IMR-90 (cell line): ENCODE results near the gene CD55. TPM values are rescaled to one million over a fixed set of nuclear protein-coding genes. Genes with fewer than 3 reads are reported as not detected.

ENCODE experiments used
- ATAC-seq: fragments of 200-7000 bp; cut with Tn5 transposase; 2 replicates; pipeline ENCODE4 v1.9.1; 2020; ENCODE audit warnings: low read depth, mild to moderate bottlenecking, moderate library complexity
- BruUV-seq: library from RNA; stranded (reverse); fragments of 400-500 nt; replicated peaks from 2 replicates; lab custom pipeline; 2021; lab: Mats Ljungman, UMichigan
- CTCF ChIA-PET: fragments of 300-600 bp; formaldehyde crosslinking; extraction: SDS; loops from one replicate; lab custom pipeline; 2021; ENCODE audit warnings: antibody characterized with exemption; lab: Yijun Ruan, JAX
- POLR2A ChIA-PET: fragments of 300-600 bp; sonication (Branson Sonifier 250); formaldehyde crosslinking; loops from one replicate; lab custom pipeline; 2022; ENCODE audit warnings: antibody characterized with exemption; ENCODE audit not compliant: unreplicated experiment; lab: Charles Lee
- DNase-seq: peaks from one replicate; pipeline ENCODE4 v3.0.0; 2013
- H2AFZ ChIP-seq: replicated peaks from 2 replicates; pipeline ENCODE3; 2013; ENCODE audit warnings: low read length, mild to moderate bottlenecking; ENCODE audit not compliant: poor library complexity
- H2AK5ac ChIP-seq: 2 replicates; pipeline ENCODE4 v1.6.1; 2013; ENCODE audit warnings: low read depth, low read length, inconsistent platforms
- H2AK9ac ChIP-seq: replicated peaks from 2 replicates; pipeline ENCODE3; 2013; ENCODE audit warnings: mild to moderate bottlenecking, low read depth, low read length, moderate library complexity; ENCODE audit not compliant: poor library complexity
- H2BK120ac ChIP-seq: 2 replicates; pipeline ENCODE4 v1.6.1; 2013; ENCODE audit warnings: low read depth, low read length, inconsistent platforms
- H2BK15ac ChIP-seq: 3 replicates; pipeline ENCODE4 v1.6.1; 2013; ENCODE audit warnings: low read depth, low read length, inconsistent platforms
- H2BK20ac ChIP-seq: 2 replicates; pipeline ENCODE4 v1.6.1; 2013; ENCODE audit warnings: low read depth, mild to moderate bottlenecking, inconsistent platforms, low read length, moderate library complexity
- H2BK5ac ChIP-seq: 2 replicates; pipeline ENCODE4 v1.6.1; 2013; ENCODE audit warnings: mild to moderate bottlenecking, low read depth, low read length, inconsistent platforms; ENCODE audit not compliant: poor library complexity, severe bottlenecking
- H3K14ac ChIP-seq: replicated peaks from 2 replicates; pipeline ENCODE4 v1.6.1; 2013; ENCODE audit warnings: low read depth, low read length, inconsistent platforms
- H3K18ac ChIP-seq: 2 replicates; pipeline ENCODE4 v1.6.1; 2013; ENCODE audit warnings: low read depth, low read length, control low read depth
- H3K23ac ChIP-seq: 2 replicates; pipeline ENCODE4 v1.6.1; 2013; ENCODE audit warnings: low read depth, low read length, inconsistent platforms
- H3K27ac ChIP-seq: 2 replicates; pipeline ENCODE4 v1.5.1; 2013; ENCODE audit warnings: mild to moderate bottlenecking, control low read depth, low read length; ENCODE audit not compliant: insufficient read depth
- H3K27me3 ChIP-seq: 2 replicates; pipeline ENCODE4 v1.6.1; 2013; ENCODE audit warnings: low read length; ENCODE audit not compliant: control insufficient read depth, insufficient read depth
- H3K36me3 ChIP-seq: 2 replicates; pipeline ENCODE4 v1.6.1; 2013; ENCODE audit warnings: low read length, mixed read lengths; ENCODE audit not compliant: control insufficient read depth, insufficient read depth
- H3K4ac ChIP-seq: 2 replicates; pipeline ENCODE4 v1.6.1; 2013; ENCODE audit warnings: low read depth, low read length, inconsistent platforms
- H3K4me1 ChIP-seq: 2 replicates; pipeline ENCODE4 v1.6.1; 2013; ENCODE audit warnings: low read length, mixed read lengths; ENCODE audit not compliant: control insufficient read depth, insufficient read depth
- H3K4me2 ChIP-seq: 2 replicates; pipeline ENCODE4 v1.6.1; 2013; ENCODE audit warnings: low read depth, mild to moderate bottlenecking, control low read depth, low read length, moderate library complexity
- H3K4me3 ChIP-seq: 2 replicates; pipeline ENCODE4 v1.5.1; 2013; ENCODE audit warnings: low read depth, mild to moderate bottlenecking, control low read depth, low read length, moderate library complexity; ENCODE audit not compliant: insufficient read depth
- H3K56ac ChIP-seq: 2 replicates; pipeline ENCODE4 v1.6.1; 2013; ENCODE audit warnings: low read length, inconsistent platforms; ENCODE audit not compliant: insufficient read depth; ENCODE audit errors: extremely low read depth
- H3K79me1 ChIP-seq, 2 experiments: 2 replicates each; pipeline ENCODE4 v1.6.1; 2013; ENCODE audit warnings: low read length in 2 of 2, inconsistent platforms in 1 of 2, low read depth in 1 of 2
- H3K9ac ChIP-seq: 2 replicates; pipeline ENCODE4 v1.6.1; 2013; ENCODE audit warnings: low read depth, low read length, control low read depth
- H3K9me1 ChIP-seq: 2 replicates; pipeline ENCODE4 v1.6.1; 2013; ENCODE audit warnings: low read length, inconsistent platforms; ENCODE audit not compliant: insufficient read depth
- H3K9me3 ChIP-seq: 2 replicates; pipeline ENCODE4 v1.6.1; 2013; ENCODE audit warnings: low read length; ENCODE audit not compliant: control insufficient read depth, insufficient read depth
- H4K20me1 ChIP-seq: 2 replicates; pipeline ENCODE4 v1.6.1; 2013; ENCODE audit warnings: low read length, inconsistent platforms; ENCODE audit not compliant: insufficient read depth
- H4K5ac ChIP-seq: 2 replicates; pipeline ENCODE4 v1.6.1; 2013; ENCODE audit warnings: mild to moderate bottlenecking, low read depth, low read length, control low read depth
- H4K8ac ChIP-seq, 2 experiments: 2 replicates each; pipeline ENCODE4 v1.6.1; 2013; ENCODE audit warnings: low read depth in 2 of 2, low read length in 2 of 2, control low read depth in 1 of 2, inconsistent platforms in 1 of 2
- H4K91ac ChIP-seq: 2 replicates; pipeline ENCODE4 v1.6.1; 2013; ENCODE audit warnings: low read depth, low read length, inconsistent platforms; ENCODE audit not compliant: insufficient read depth
- FOS ChIP-seq: fragments of 150-350 bp; IDR thresholded peaks from 2 replicates; pipeline ENCODE4 v1.6.1; 2016; ENCODE audit warnings: low read depth, low read length
- MAFK ChIP-seq: IDR thresholded peaks from 2 replicates; pipeline ENCODE4 v1.6.1; 2012; ENCODE audit warnings: low read depth, low read length, improper control_type of control experiment
- RAD21 ChIP-seq: IDR thresholded peaks from 2 replicates; pipeline ENCODE4 v1.6.1; 2012; ENCODE audit warnings: low read length, improper control_type of control experiment
- WGBS, 2 experiments: methylation state at CpG; one replicate each; pipeline versions ENCODE4 v1.1.5 to v1.1.7; 2013; ENCODE audit warnings: missing lambda C conversion rate in 2 of 2; ENCODE audit not compliant: insufficient read length in 1 of 2; ENCODE audit errors: extremely low coverage in 2 of 2; 5-methylcytosine and 5-hydroxymethylcytosine counted together
- dilution Hi-C: fragments of 300-500 bp; cut with HindIII; formaldehyde crosslinking; loops from one replicate; pipeline ENCODE4 v1.14.3; 2018; ENCODE audit warnings: low sequenced_read_pairs; ENCODE audit not compliant: unreplicated experiment
- in situ Hi-C: fragments of 300-500 bp; cut with MboI; formaldehyde crosslinking; loops from 3 replicates; pipeline ENCODE4 v1.14.3; 2019; ENCODE audit warnings: low sequenced_read_pairs, inconsistent platforms, mixed read lengths
- intact Hi-C: fragments of 100-400 bp; cut with micrococcal nuclease; formaldehyde crosslinking; loops from 2 replicates; pipeline ENCODE4 v1.10.0; 2022
- polyA plus RNA-seq, 3 experiments: library from polyadenylated mRNA; depleted of rRNA; stranded (reverse); fragments of >200 nt; gene quantifications; 2 replicates each; pipeline ENCODE4 v1.2.3, GENCODE V29; 2012; ENCODE audit warnings: low replicate concordance in 1 of 3
- total RNA-seq: library from RNA; depleted of rRNA; stranded (reverse); fragments of >200 nt; gene quantifications from 2 replicates; pipeline ENCODE4 v1.2.3, GENCODE V29; 2012

The CD55 gene
- total and polyA plus RNA-seq, 2 of the 4 experiments (the other 2 are of a cell fraction), result 6.6 to 11.5 TPM

DNA sequence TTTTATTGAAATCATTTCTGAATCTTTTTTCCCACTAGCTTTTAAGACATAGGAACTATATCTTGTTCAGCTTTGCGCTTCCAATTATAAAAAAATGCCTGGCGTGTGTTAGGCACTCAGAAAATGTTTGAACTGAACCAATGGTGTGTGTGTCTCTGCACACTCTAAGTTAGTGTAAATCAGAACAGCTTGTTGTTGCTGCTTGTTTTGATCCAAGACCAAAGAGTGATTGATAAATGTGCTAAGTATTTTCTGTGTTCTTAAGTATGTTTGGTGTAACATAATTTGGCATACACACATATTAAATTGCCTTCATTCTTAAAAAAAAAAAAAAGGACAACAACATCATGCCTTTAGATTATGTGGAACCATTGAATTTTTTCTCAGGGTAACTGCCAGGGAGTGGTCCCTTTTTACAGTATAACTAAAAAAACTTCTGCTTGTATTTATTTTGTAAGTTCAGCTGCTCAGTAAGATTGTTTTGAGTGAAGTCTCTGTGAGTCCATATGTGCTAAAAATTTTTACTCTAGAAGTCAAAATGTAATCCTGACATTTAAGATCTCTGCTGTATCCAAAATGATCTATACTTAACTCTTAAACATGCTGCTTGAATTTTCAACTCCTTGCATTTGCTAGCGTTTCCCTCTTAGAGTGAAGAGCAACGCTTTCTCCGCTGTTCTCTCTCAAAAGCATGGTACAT is 8.7 kb downstream of the CD55 start:
- no peak overlapping the region for H2AK5ac ChIP-seq
- no peak overlapping the region for H2BK120ac ChIP-seq
- dilution Hi-C loops, result no loop called here
- H2AK9ac ChIP-seq, result no peak overlapping the region
- TF ChIP-seq FOS (no peak), MAFK (no peak), RAD21 (no peak)
- H2AFZ ChIP-seq, result no peak overlapping the region
- no peak overlapping the region for H3K4ac ChIP-seq
- intact Hi-C loops, result no loop called here
- H4K91ac ChIP-seq, result no peak overlapping the region
- H3K27me3 ChIP-seq, result no peaks in the 10 kb centered on the region
- DNase-seq (no peak), ATAC-seq (no peak)
- POLR2A ChIA-PET, result no interaction called here
- no peak overlapping the region for H3K18ac ChIP-seq
- no peak overlapping the region for H3K4me2 ChIP-seq
- no peaks in the 10 kb centered on the region for H3K79me1 ChIP-seq
- no peak overlapping the region for H3K9ac ChIP-seq
- no peak overlapping the region for H4K8ac ChIP-seq
- H3K36me3 ChIP-seq, result peaks cover 13% of the 10 kb centered on the region
- H3K56ac ChIP-seq, result no peak overlapping the region
- H2BK15ac ChIP-seq, result no peak overlapping the region
- no CpG with 5 or more reads among the region's 5 CpGs for WGBS, 2 experiments
- H3K9me3 ChIP-seq, result no peaks in the 10 kb centered on the region
- no peaks in the 10 kb centered on the region for H4K20me1 ChIP-seq
- H2BK5ac ChIP-seq, result no peak overlapping the region
- no peak overlapping the region for H4K5ac ChIP-seq
- BruUV-seq, result no TSS peak
- in situ Hi-C loops, result no loop called here
- H3K9me1 ChIP-seq, result no peaks in the 10 kb centered on the region
- no peak overlapping the region for H2BK20ac ChIP-seq
- no peak overlapping the region for H3K4me3 ChIP-seq
- no peaks in the 10 kb centered on the region; the same call in 1 of the 2 replicates for H3K4me1 ChIP-seq
- no peak overlapping the region for H3K27ac ChIP-seq
- H3K14ac ChIP-seq, result no peak overlapping the region
- CTCF ChIA-PET, result interaction anchor here (0.5 kb wide), 1 partner anchor 88 kb away, joined by 3 read pairs; no protein-coding TSS in a partner anchor
- H3K23ac ChIP-seq, result no peak overlapping the region
